ENCODE results near the gene DCUN1D3.

The DCUN1D3 gene

DNA sequence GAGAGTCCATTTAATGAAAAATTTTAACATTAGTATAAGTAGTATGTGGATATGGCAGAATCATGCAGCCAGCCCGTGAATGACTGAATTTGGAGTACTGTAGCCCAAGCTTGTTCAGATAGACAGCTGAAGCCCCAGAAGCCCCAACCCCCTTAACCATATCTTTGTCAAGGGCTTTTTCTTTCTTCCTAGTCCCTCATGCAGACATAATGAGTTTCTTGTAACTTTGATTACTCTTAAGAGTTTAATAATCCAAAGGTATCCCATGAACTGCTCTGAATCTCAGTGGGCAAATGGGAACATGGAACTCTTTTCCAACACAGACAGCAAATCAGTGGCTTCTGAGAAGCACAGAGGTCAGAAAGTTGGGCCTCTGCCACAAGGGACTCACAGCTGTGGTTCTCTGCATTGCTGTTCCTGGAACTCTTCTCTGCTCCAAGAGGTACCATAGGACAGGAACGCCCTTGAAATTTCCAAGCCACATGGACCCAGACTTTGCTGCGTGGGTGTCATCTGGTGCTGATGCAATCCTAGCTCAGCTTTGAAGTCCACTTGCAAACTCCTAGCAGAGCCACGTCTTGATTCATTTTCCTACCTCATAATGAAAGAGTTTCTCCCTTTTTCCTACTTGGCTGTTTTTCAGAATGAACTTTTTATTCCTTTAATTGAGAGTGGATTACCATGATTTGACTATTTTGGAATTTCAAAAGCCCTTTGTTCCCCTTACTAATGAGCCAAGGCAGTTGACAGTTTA lies 18.5 kb upstream of the DCUN1D3 start:
- DNase-seq, result no peak

DNA sequence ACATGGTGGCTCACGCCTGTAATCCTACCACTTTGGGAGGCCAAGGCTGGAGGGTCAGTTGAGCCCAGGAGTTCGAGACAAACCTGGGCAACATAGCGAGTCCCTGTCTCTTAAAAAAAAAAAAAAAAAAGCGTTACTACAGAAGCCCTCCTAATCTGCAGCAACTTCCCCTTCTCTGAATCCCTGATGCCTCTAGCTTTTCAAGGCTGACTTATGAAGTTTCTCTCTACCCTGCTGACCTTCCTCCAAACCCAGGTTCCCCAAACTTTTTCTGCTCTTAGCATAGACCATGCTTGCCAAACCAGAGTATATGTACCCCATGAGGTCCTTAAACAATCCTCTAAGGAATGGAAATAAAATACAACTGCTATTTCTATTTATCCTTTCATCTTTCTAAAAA lies 16.8 kb upstream of the DCUN1D3 start:
- no peak for DNase-seq

DNA sequence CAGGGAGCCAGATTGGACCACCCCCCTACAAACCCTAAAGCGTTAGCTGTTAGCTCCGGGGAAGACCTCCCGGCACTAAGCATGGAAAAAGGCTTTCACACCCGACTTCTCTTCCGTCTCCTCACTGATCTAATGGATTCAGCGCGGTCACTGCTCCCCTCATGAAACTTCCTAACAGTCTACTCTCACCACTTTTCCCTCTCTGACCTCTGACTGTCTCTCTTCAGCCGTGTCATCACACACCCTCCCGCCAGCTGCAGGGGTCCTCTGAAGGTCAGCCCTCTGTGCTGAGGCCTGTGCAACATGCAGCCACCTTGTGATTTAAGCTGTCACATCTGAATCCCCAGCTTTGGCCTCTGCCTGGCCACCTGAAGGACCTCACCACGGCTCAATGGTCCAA lies 16.1 kb upstream of the DCUN1D3 start:
- no peak for DNase-seq

DNA sequence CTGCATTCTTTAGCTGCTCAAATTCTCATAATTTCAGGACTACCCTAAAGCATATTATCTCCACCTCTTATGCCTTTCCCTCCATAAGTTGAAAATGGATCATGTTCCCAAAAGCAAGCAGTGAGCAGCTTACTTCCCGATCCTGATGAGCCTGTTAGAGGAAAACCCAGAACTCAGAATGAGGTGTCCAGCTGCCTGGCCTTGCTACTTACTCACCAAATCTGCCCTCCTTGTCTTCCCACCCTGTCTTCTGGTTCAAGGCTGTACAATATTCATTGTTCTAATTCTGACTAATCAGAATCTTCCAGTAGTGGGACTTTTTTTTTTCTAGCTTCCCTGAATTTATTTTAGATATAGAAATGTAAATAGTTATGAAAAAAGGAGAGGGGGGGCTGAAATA lies 11.2 kb upstream of the DCUN1D3 start:
- DNase-seq, result no peak

- DNase-seq, result no peak
These were observed 10.7 kb upstream of the DCUN1D3 start for GRCh38 chr16:20910781-20911321.

DNA sequence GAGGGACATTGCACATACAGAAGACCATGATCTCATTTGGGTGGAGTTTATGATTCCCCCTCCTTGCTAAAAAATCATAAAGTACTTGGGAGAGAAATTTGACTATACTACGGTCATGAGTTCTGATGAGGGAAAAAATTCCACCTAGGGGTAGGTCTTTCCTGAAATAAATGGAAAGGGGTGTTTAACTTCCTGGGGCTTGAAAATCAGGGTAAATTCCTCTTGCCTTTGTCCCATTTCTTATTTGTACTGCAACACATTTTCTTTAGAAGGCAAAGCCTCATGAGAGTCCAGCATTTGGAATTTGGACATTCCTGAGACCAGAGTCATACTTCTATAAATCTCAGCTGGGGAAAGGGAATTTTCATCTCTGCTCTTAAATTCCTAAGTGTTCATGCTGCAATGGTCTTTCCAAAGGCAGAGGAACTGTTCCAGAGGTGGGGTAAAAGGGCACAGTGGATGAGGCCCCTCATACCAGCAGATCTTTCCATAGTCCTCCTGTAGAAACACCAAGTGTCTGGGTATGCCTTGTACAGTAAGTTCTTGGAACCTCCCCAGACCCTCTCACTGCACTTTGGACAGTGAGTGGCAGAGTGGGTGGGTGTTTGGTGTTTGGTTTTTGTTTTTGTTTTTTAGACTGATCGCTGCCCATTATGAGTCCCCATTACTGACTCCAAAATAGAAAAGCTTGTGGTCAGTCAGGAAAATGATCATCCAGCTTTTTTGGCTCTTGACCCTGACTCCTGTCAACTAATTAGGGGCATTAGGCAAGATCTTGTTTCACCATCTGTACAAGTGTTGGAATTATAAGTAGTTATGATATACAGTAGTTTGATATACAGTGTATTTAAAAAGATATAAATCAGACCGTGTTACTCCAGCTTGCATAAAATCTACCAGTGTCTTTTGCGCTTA lies 6.4 kb upstream of the DCUN1D3 start:
- DNase-seq, result no peak

DNA sequence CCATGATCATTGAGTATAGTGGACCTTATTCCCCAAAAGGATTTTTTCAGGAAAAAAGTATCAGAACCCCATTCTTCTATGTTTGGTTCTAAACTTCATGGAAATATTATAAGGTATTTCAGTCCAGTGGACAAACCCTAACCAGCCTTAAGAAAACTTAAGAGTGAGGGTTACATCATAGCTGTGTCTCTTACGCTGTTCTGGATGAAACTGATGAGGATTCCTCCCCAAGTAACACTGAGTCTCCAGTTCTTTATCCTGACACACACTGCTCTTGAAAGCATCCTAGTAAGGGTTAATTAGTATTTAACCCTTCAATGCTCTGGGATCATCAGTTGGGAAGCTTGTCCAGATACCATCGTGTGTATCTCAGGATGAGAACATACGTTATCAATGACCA lies 5.4 kb upstream of the DCUN1D3 start:
- no peak for DNase-seq

DNA sequence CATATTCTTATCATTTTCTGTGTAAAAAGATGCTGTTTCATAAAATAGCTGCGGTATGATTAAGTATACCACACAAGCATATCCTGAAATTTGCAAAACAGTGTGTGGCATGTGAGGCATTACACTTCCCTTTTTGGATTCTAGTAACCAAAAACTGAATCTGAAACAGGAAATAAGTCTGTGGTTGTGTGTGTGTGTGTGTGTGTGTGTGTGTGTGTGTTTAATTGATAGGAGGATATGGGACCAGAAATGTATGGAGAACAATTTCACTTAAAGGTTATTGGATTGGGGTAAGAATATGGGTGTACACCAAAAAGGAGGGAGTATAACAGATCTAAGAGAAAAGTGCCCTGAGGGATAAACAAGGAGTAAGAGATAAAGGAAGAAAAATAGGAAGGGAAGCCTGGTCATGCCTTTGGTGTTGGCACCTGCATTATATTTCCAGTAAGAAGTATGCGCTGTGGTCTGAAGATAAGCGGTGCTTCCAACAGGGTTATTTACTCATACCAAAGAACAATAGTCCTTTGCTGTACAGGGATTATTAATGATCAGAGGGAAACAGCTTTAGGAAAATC lies 4.4 kb upstream of the DCUN1D3 start:
- no peak for DNase-seq

DNA sequence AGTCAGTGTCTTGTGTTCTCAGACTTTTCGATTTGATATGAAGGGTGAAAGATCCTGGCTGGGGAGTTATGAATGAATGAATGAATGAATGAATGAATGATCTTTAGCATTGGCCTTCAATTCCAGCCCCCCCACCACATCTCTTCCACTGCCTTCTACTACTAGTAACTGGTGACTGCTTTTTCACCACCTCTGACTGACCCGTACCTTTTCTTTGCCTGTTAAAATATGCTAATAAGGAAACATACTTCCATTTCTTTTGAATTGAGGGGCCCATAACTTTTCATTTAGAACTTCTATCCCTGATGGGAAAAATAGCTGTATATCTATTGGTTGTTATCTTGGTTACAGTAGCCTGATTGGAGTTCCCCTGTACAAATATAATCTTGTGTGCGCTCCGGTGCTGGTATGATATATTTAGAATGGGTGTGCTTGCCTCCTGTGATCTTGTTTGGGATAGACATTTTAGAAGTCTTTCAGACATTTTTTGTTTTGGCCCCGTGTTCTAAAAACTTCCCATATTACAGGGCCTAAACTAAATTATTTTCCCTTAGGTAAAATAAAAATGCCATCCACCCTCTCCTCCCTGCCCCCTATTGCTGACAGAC lies 3.8 kb upstream of the DCUN1D3 start:
- DNase-seq, result no peak

- no peak for DNase-seq
These were observed 3.1 kb upstream of the DCUN1D3 start for GRCh38 chr16:20903116-20903898.

DNA sequence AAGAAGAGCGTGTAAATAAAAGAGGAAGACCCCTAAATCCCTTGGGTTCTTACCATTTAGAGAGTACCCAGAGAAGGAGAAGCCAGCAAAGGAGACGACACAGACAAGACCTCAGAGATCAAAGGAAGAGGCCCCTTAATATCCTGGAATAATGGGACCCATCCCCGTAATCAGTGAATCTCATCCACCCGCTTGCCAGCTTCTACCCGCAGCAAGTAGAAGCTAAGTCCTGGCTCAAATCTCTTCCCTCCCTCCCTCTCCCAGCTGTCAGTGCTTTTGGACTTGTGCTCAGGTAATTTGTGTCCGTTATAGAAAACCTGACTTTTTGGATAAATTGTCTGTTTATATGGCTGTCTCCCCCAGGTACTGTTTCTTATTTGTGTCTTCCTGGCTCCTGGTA lies 2.3 kb upstream of the DCUN1D3 start:
- DNase-seq, result no peak

DNA sequence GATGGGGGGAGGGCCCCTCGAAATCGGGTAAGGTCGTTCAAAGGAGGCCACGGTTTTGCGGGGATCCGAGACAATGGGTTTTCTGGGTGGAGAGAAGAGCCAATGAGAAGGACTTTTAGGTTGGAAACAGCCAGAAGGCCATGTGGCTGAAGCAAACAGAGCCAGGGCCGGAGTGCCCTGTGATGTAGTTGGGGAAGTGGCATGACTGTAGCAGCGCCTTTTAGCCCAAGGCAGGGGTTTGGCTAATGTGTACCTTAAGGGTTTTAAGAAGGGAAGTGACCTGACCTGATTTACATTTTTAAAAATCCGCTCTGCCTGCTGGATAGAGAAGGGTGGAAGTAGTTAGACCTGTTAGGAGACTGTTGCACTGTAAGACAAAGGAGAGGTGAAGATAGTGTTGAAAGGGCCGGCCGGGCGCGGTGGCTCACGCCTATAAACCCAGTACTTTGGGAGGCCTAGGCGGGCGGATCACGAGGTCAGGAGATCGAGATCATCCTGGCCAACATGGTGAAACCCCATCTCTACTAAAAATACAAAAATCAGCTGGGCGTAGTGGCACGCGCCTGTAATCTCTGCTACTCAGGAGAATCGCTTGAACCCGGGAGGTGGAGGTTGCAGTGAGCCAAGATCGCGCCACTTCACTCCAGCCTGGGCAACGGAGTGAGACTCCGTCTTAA lies 1.4 kb upstream of the DCUN1D3 start:
- DNase-seq, result peak; percentile 4

DNA sequence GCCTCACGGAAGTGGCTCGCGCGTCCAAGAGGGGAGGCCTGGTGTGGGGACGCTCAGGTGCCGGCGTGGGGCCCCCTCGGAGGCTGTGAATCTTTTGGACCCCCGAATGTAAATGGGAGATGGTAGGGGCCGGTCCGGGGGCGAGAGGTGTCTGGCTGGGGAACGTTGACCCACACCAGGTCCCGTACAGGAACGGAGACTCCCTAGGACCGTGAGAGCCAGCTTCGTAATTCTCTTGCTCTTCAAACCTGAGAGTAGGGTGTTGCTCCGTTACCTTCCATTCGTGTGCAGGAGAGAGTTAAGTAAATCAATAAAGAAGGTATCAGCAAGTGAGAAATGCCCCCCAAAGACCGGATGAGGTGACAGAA lies 894 bp upstream of the DCUN1D3 start:
- no peak for DNase-seq

DNA sequence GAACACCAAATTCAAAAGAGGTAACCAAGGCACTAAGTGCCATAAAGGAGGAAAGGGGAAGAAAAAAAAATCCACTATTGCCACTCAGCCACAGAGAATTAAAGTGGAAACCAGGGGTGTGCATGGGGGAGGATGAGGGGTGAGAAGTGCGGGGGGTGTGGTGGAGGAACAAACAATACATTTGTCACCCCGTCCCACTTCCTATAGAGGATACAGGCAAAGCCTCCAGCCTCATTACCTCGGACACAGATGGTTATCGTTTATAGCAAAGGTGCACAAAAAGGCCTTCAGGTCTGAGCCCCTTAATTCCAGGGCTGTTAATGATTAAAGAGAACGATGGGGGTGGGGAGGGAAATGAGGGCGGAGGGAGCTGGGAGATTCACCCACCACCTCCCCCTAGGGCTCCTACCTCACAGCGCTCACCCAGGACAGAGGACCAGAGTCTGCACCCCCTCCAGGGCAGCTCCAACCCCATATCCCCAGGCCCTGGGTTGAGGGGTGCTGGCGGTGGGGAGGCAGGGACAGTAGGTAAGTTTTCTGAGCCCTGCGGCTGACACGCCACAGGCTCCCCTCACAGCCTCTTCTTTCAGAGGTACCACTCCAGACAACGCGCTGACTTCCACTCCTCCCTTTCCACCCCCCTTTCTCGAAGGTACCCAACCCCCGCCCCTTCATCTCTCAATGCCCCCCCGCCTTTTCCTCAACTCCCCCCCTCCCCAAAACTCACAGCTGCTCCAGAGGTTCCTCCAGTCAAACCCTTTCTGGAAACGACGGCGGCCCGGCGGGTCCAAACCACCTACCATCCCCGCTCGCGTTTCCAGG lies 470 bp downstream of the DCUN1D3 start:
- no peak for DNase-seq

DNA sequence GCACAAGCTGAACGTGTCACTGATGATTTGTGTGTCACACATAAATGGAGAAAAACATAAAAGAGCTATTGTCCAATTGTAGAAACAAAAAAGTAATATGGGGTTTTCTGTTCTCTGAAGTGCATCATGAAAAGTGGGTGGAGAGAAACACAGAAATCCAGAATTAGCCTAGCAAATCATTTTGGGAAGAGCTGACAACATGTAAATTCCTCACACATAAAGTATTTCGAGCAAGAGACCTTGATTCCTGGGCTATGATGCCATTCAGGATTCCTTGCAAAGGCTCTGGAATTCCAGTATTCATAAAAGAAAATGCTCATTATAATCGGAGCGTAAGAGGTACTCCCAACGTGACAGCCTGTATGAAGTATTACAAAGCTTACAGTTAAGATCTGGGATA lies 1.1 kb downstream of the DCUN1D3 start:
- DNase-seq, result no peak

DNA sequence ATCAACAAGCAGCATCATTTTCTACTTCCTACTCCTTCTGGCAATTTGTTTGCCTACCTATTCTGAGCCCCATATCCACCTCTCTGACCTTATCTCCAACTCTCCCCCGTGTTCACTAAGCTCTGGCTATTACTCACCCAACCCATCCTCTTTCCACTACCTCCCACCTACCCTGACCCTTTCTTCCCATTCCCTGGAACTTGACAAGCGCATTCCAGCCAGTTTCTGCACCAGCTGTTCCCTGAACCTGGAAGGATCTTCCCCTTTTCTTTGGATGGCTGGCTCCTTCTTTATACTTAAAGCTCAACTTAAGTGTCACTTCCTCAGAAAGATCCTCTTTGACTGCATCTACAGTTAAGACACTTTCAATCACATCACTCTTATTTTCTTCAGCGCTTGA lies 2.2 kb downstream of the DCUN1D3 start:
- no peak for DNase-seq

- DNase-seq, result no peak
These were observed 2.8 kb downstream of the DCUN1D3 start for GRCh38 chr16:20897253-20897897.

GRCh38 chr16:20894388-20894787 lies 5.8 kb downstream of the DCUN1D3 start:
- DNase-seq, result no peak

GRCh38 chr16:20889625-20890275 lies 10.4 kb downstream of the DCUN1D3 start:
- no peak for DNase-seq

DNA sequence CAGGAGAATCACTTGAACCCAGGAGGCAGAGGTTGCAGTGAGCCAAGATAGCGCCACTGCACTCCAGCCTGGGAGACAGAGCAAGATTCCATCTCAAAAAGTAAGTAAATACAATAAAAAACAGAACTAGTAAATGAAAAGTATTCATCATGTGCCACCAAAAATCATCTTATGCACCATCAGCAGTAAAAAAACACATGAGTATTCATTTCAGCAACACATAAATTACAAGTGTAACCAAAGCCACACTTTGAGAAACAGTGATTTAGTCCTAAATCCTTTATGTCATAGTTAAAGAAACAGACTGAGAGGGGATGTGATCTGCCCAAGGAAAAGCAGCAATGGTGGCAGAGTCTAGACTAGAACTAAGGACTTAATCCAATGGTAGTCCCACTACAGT lies 13.0 kb downstream of the DCUN1D3 start:
- DNase-seq, result no peak

All from activated naive CD4-positive, alpha-beta T cell treated with Interleukin-2 at 50 U/mL for 16 hours (primary cell).